GF-D8 (cell line): ENCODE measurements around the gene NIPBL.
"Not testable (repeated sequence)": the region's sequence is repeated elsewhere in the genome, so short reads cannot be mapped to it uniquely, and the experiment has no call there.

Experiments used
- DNase-seq: peaks from one replicate; lab custom pipeline; 2025; lab: John Stamatoyannopoulos, UW

The NIPBL gene

GRCh38 chr5:36876299-36876964 lies at the start of gene NIPBL:
TSS of gene NIPBL (plus strand) at chr5:36876769. CDS start at chr5:36953697, 76,928 bp downstream.
- DNase-seq, result peak; percentile 84

- no peak for DNase-seq
Measured at GRCh38 chr5:36832274-36832673, 44.3 kb upstream of the NIPBL start.

- no peak for DNase-seq
Measured at GRCh38 chr5:36836831-36837230, 39.7 kb upstream of the NIPBL start.

GRCh38 chr5:36839489-36840476 lies 36.8 kb upstream of the NIPBL start:
- DNase-seq, result no peak

GRCh38 chr5:36841677-36842076 lies 34.9 kb upstream of the NIPBL start:
- no peak for DNase-seq

- DNase-seq, result no peak
Measured at GRCh38 chr5:36842087-36842486, 34.5 kb upstream of the NIPBL start.

GRCh38 chr5:36844305-36844704 lies 32.3 kb upstream of the NIPBL start:
- DNase-seq, result no peak

GRCh38 chr5:36848545-36848944 lies 28.0 kb upstream of the NIPBL start:
- DNase-seq, result not testable (repeated sequence)

GRCh38 chr5:36852903-36853302 lies 23.7 kb upstream of the NIPBL start:
- DNase-seq, result not testable (repeated sequence)

GRCh38 chr5:36854402-36855140 lies 22.0 kb upstream of the NIPBL start:
- DNase-seq, result no peak

- no peak for DNase-seq
Measured at GRCh38 chr5:36855141-36855495, 21.5 kb upstream of the NIPBL start.

GRCh38 chr5:36861871-36862270 lies 14.7 kb upstream of the NIPBL start:
- no peak for DNase-seq

- DNase-seq, result peak; percentile 64
Measured at GRCh38 chr5:36870399-36871040, 6.0 kb upstream of the NIPBL start.

- no peak for DNase-seq
Measured at GRCh38 chr5:36874465-36874864, 2.1 kb upstream of the NIPBL start.

- no peak for DNase-seq
Measured at GRCh38 chr5:36875051-36875789, 1.3 kb upstream of the NIPBL start.

GRCh38 chr5:36875790-36876298 lies 725 bp upstream of the NIPBL start:
- DNase-seq, result peak; percentile 59

GRCh38 chr5:36876965-36877666 lies 547 bp downstream of the NIPBL start:
- peak; percentile 56 for DNase-seq

GRCh38 chr5:36877667-36878391 lies 1.3 kb downstream of the NIPBL start:
- DNase-seq, result no peak

- DNase-seq, result no peak
Measured at GRCh38 chr5:36878392-36879082, 2.0 kb downstream of the NIPBL start.
